Measurements from ENCODE around the gene CTTNBP2. TPM values are rescaled to one million over a fixed set of nuclear protein-coding genes. Genes with fewer than 3 reads are reported as not detected.
A peak's percentile ranks its signal among the peaks of the same experiment; 100 is the strongest.

The CTTNBP2 gene
- total RNA-seq, 1 donor from 2014 or later = 36.9 TPM

- Mint-ChIP-seq H3K4me1 (ENCODE audit: unreplicated experiment) (peaks cover 6% of the 10 kb centered on the region), H3K36me3 (no peaks in the 10 kb centered on the region)
Observed at GRCh38 chr7:117907049-117907640, 33.9 kb upstream of the CTTNBP2 start.

DNA sequence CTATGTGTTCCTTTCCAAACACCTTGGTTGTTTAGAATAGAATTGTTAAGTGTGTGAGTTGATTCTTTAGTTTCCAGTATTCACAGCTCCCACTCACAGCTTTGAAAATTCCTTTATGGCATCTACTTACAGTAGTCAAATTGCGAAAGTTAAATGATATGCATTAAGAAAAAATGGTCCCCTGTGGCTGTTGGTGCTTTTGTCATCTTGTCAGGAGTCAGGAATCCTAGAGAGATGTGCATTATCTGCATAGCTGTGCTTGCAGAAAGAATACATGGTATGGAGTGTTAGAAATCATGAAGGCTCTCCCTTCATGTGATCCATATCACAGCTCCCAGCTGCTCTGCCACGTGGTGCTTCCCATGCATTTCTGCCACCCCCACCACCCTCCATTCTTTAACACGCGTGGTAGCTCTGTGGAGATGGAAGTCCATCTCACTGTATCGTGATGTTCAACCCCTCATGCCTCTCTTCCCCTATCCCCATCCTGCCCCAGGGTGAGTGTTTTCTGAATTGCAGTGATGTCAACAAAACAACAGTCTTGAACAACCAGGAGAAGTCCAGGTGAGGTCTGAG, 29.2 kb upstream of the CTTNBP2 start:
- no peak for DNase-seq (ENCODE audit: extremely low spot score, unreplicated experiment)
- no peaks in the 10 kb centered on the region for H3K27me3 Mint-ChIP-seq
- H3K27ac Mint-ChIP-seq = no peak overlapping the region
- H3K4me3 Mint-ChIP-seq = no peak overlapping the region
- no peak for TF ChIP-seq CTCF (conservative IDR thresholded peaks at IDR 0.05)
- peaks cover 6% of the 10 kb centered on the region for H3K4me1 Mint-ChIP-seq (ENCODE audit: unreplicated experiment)
- H3K9me3 Mint-ChIP-seq = no peaks in the 10 kb centered on the region
- H3K36me3 Mint-ChIP-seq = no peaks in the 10 kb centered on the region

More at GRCh38 chr7:117907049-117907640, 33.9 kb upstream of the CTTNBP2 start:
- Mint-ChIP-seq H3K27me3 (no peaks in the 10 kb centered on the region), H3K9me3 (no peaks in the 10 kb centered on the region), H3K27ac (no peak overlapping the region), H3K4me3 (no peak overlapping the region)
- DNase-seq (ENCODE audit: extremely low spot score, unreplicated experiment) = no peak
- no peak for TF ChIP-seq CTCF (conservative IDR thresholded peaks at IDR 0.05)

- Mint-ChIP-seq H3K27ac (peak overlapping the region; percentile 2), H3K27me3 (no peaks in the 10 kb centered on the region), H3K36me3 (no peaks in the 10 kb centered on the region), H3K4me3 (no peak overlapping the region), H3K4me1 (ENCODE audit: unreplicated experiment) (peaks cover 6% of the 10 kb centered on the region), H3K9me3 (no peaks in the 10 kb centered on the region)
- TF ChIP-seq CTCF (conservative IDR thresholded peaks at IDR 0.05) = no peak
- no peak for DNase-seq (ENCODE audit: extremely low spot score, unreplicated experiment)
Observed at GRCh38 chr7:117901089-117901797, 28.0 kb upstream of the CTTNBP2 start.

DNA sequence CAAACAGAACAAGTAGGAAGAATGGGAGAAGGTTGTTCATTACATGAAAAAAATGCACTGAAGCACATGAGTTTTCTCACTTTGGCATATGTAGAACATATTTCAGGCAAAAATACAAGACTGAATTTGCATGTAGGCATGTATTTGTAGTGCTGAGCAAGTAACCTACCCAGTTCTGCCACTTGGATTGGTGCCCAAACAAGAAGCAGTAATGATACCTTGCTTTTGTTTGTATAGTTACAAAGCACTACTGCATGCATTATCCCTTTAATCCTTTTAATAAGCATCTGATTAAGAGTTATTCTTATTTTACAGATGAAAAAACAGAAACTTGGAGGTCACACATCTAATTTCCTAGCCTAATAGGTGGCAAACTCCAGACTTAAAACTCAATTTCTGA, 23.1 kb upstream of the CTTNBP2 start:
- H3K27ac Mint-ChIP-seq = no peak overlapping the region
- DNase-seq (ENCODE audit: extremely low spot score, unreplicated experiment) = no peak
- no peak for TF ChIP-seq CTCF (conservative IDR thresholded peaks at IDR 0.05)
- no peak overlapping the region for H3K4me3 Mint-ChIP-seq
- no peaks in the 10 kb centered on the region for H3K9me3 Mint-ChIP-seq
- no peaks in the 10 kb centered on the region for H3K4me1 Mint-ChIP-seq (ENCODE audit: unreplicated experiment)
- no peaks in the 10 kb centered on the region for H3K36me3 Mint-ChIP-seq
- H3K27me3 Mint-ChIP-seq = no peaks in the 10 kb centered on the region

DNA sequence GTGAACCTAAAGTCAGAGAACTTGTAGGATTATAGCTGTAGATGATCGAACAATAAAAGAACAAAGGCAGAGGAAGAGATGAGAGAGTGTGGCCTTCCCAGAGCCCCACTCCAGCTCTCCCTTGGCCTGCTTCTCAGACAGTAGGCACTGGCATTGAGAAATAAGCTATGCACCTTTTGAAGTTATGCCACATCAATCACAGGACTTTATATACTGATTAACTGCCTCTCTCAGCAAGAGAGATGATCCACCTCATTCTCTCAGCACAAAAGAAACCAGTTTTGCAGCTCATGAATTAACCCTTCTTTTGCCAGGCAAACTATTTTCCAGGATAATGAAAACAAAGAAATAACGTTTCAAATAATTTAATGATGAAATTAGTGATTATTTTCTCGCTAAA, 22.0 kb upstream of the CTTNBP2 start:
- DNase-seq (ENCODE audit: extremely low spot score, unreplicated experiment) = no peak
- no peak for TF ChIP-seq CTCF (conservative IDR thresholded peaks at IDR 0.05)
- H3K27ac Mint-ChIP-seq = peak overlapping the region; percentile 57
- no peaks in the 10 kb centered on the region for H3K4me1 Mint-ChIP-seq (ENCODE audit: unreplicated experiment)
- H3K36me3 Mint-ChIP-seq = no peaks in the 10 kb centered on the region
- no peaks in the 10 kb centered on the region for H3K27me3 Mint-ChIP-seq
- no peaks in the 10 kb centered on the region for H3K9me3 Mint-ChIP-seq
- H3K4me3 Mint-ChIP-seq = peak overlapping the region; percentile 32

Data from type B pancreatic cell (in vitro differentiated cells).